PC-3 (cell line): ENCODE results near the gene FRMD5. TPM values are rescaled to one million over a fixed set of nuclear protein-coding genes. Genes with fewer than 3 reads are reported as not detected.
A peak's percentile ranks its signal among the peaks of the same experiment; 100 is the strongest.

Experiments used
- ATAC-seq: fragments of 200-7000 bp; cut with Tn5 transposase; 2 replicates; pipeline ENCODE4 v1.9.1; 2020; ENCODE audit warnings: mild to moderate bottlenecking, moderate library complexity
- BruUV-seq: library from RNA; stranded (reverse); fragments of 400-500 nt; replicated peaks from 2 replicates; lab custom pipeline; 2021; lab: Mats Ljungman, UMichigan
- CTCF ChIA-PET: fragments of 300-600 bp; sonication (Branson Sonifier 250); formaldehyde crosslinking; loops from one replicate; lab custom pipeline; 2022; ENCODE audit warnings: antibody characterized with exemption; lab: Charles Lee
- POLR2A ChIA-PET: fragments of 300-600 bp; sonication (Branson Sonifier 250); formaldehyde crosslinking; loops from one replicate; lab custom pipeline; 2022; ENCODE audit warnings: antibody characterized with exemption; ENCODE audit not compliant: unreplicated experiment; lab: Charles Lee
- DNase-seq: peaks from one replicate; pipeline ENCODE4 v3.0.0-alpha.2; 2015
- H2AFZ ChIP-seq: fragments of 300-600 bp; sonication (generic); 2 replicates; pipeline ENCODE4 v1.6.0; 2016; ENCODE audit warnings: antibody characterized with exemption, low read length
- H3F3A ChIP-seq: fragments of 300-600 bp; sonication (generic); one replicate; pipeline ENCODE4 v1.6.0; 2017; ENCODE audit warnings: antibody characterized with exemption, low read length, control low read depth, mild to moderate bottlenecking; ENCODE audit not compliant: unreplicated experiment
- H3K27ac ChIP-seq: fragments of 300-600 bp; sonication (generic); 2 replicates; pipeline ENCODE4 v1.5.1; 2016; ENCODE audit warnings: mild to moderate bottlenecking, low read length
- H3K27me3 ChIP-seq: fragments of 300-600 bp; sonication (generic); 2 replicates; pipeline ENCODE4 v1.6.1; 2016; ENCODE audit warnings: low read length, mixed read lengths
- H3K36me3 ChIP-seq: fragments of 300-600 bp; sonication (generic); 2 replicates; pipeline ENCODE4 v1.6.1; 2016; ENCODE audit warnings: low read depth, mixed run types, low read length, mixed read lengths
- H3K4me1 ChIP-seq: fragments of 300-600 bp; sonication (generic); 2 replicates; pipeline ENCODE4 v1.5.1; 2016; ENCODE audit warnings: low read length; ENCODE audit not compliant: insufficient read depth
- H3K4me2 ChIP-seq: fragments of 300-600 bp; sonication (generic); 2 replicates; pipeline ENCODE4 v1.6.0; 2016; ENCODE audit warnings: low read length
- H3K4me3 ChIP-seq: fragments of 300-600 bp; sonication (generic); 2 replicates; pipeline ENCODE4 v1.5.1; 2016; ENCODE audit warnings: mild to moderate bottlenecking, low read length, mixed read lengths
- H3K79me2 ChIP-seq: fragments of 300-600 bp; sonication (generic); 2 replicates; pipeline ENCODE4 v1.6.1; 2017; ENCODE audit warnings: low read length, mixed read lengths
- H3K9ac ChIP-seq: fragments of 300-600 bp; sonication (generic); 2 replicates; pipeline ENCODE4 v1.6.0; 2016; ENCODE audit warnings: mild to moderate bottlenecking, low read length
- H3K9me2 ChIP-seq: fragments of 300-600 bp; sonication (generic); replicated peaks from 2 replicates; pipeline ENCODE4 v1.6.1; 2016; ENCODE audit warnings: mixed run types, low read length, mixed read lengths
- H3K9me3 ChIP-seq: fragments of 300-600 bp; sonication (generic); 2 replicates; pipeline ENCODE4 v1.6.1; 2016; ENCODE audit warnings: low read length, mixed read lengths
- H4K20me1 ChIP-seq: fragments of 300-600 bp; sonication (generic); 2 replicates; pipeline ENCODE4 v1.6.1; 2016; ENCODE audit warnings: low read length, mixed read lengths
- CTCF ChIP-seq: fragments of 300-600 bp; sonication (generic); conservative IDR thresholded peaks from 2 replicates; pipeline ENCODE4 v1.5.1; 2017; ENCODE audit warnings: antibody characterized with exemption, low read depth, mild to moderate bottlenecking, low read length
- EZH2 ChIP-seq: fragments of 300-600 bp; sonication (generic); IDR thresholded peaks from one replicate; pipeline ENCODE4 v1.6.1; 2017; ENCODE audit warnings: antibody characterized with exemption, mild to moderate bottlenecking, low read length; ENCODE audit not compliant: unreplicated experiment
- EZH2phosphoT487 ChIP-seq: fragments of 300-600 bp; sonication (generic); IDR thresholded peaks from 2 replicates; pipeline ENCODE4 v1.6.1; 2018; ENCODE audit warnings: mild to moderate bottlenecking, antibody characterized with exemption, low read length, borderline replicate concordance
- intact Hi-C: fragments of 100-400 bp; cut with micrococcal nuclease; formaldehyde crosslinking; loops from 2 replicates; pipeline ENCODE4 v1.9.0; 2023
- total RNA-seq: library from RNA; depleted of rRNA; stranded (reverse); fragments of >200 nt; gene quantifications from 2 replicates; pipeline ENCODE4 v1.2.3, GENCODE V29; 2014

Gene FRMD5
- total RNA-seq, 1 experiment from 2014 or later = 8.7 TPM

GRCh38 chr15:44023176-44023575 is 171.9 kb downstream of the FRMD5 start:
- peak; percentile 17 for DNase-seq
- H3K9me2 ChIP-seq = no peaks in the 10 kb centered on the region
- H3K27ac ChIP-seq = no peak overlapping the region
- no peaks in the 10 kb centered on the region for H3K27me3 ChIP-seq
- TF ChIP-seq CTCF = peak; percentile 24; the same call in 1 of the 2 replicates
- TF ChIP-seq EZH2 = no peak
- no peak for TF ChIP-seq EZH2phosphoT487
- no peaks in the 10 kb centered on the region for H3K4me1 ChIP-seq
- no TSS peak for BruUV-seq
- H3K4me3 ChIP-seq = no peak overlapping the region
- H3F3A ChIP-seq = no peaks in the 10 kb centered on the region
- H4K20me1 ChIP-seq = no peaks in the 10 kb centered on the region
- H3K36me3 ChIP-seq = no peaks in the 10 kb centered on the region
- H2AFZ ChIP-seq = no peak overlapping the region
- H3K9me3 ChIP-seq = no peaks in the 10 kb centered on the region
- CTCF ChIA-PET = no interaction called here
- peak; percentile 51; the same call in 1 of the 2 replicates for ATAC-seq
- no peak overlapping the region for H3K4me2 ChIP-seq
- H3K79me2 ChIP-seq = no peaks in the 10 kb centered on the region
- no peak overlapping the region for H3K9ac ChIP-seq
- intact Hi-C loops = no loop called here
- POLR2A ChIA-PET = interaction anchor here (0.7 kb wide), 1 partner anchor 87 kb away, joined by 3 read pairs; no protein-coding TSS in a partner anchor

GRCh38 chr15:44018151-44018550 is 176.9 kb downstream of the FRMD5 start:
- no peaks in the 10 kb centered on the region for H3K9me3 ChIP-seq
- no peak overlapping the region for H3K4me3 ChIP-seq
- no peaks in the 10 kb centered on the region for H3K9me2 ChIP-seq
- H3K4me1 ChIP-seq = no peaks in the 10 kb centered on the region
- H3K27ac ChIP-seq = no peak overlapping the region
- POLR2A ChIA-PET = no interaction called here
- DNase-seq = no peak
- H3K4me2 ChIP-seq = no peak overlapping the region
- H3K36me3 ChIP-seq = no peaks in the 10 kb centered on the region
- H3K9ac ChIP-seq = no peak overlapping the region
- ATAC-seq = no peak
- no peak for TF ChIP-seq CTCF
- TF ChIP-seq EZH2phosphoT487 = no peak
- TF ChIP-seq EZH2 = no peak
- H2AFZ ChIP-seq = no peak overlapping the region
- no peaks in the 10 kb centered on the region for H3K27me3 ChIP-seq
- CTCF ChIA-PET = no interaction called here
- H4K20me1 ChIP-seq = no peaks in the 10 kb centered on the region
- no TSS peak for BruUV-seq
- H3K79me2 ChIP-seq = no peaks in the 10 kb centered on the region
- H3F3A ChIP-seq = no peaks in the 10 kb centered on the region
- intact Hi-C loops = no loop called here

GRCh38 chr15:44015545-44016305 is 179.3 kb downstream of the FRMD5 start:
- TF ChIP-seq CTCF (no peak), EZH2phosphoT487 (no peak), EZH2 (no peak)
- no peaks in the 10 kb centered on the region for H3K79me2 ChIP-seq
- no peak overlapping the region for H3K9ac ChIP-seq
- ChIA-PET CTCF (no interaction called here), POLR2A (no interaction called here)
- H4K20me1 ChIP-seq = no peaks in the 10 kb centered on the region
- intact Hi-C loops = no loop called here
- H3K9me3 ChIP-seq = no peaks in the 10 kb centered on the region
- DNase-seq (no peak), ATAC-seq (no peak)
- no peak overlapping the region for H3K4me3 ChIP-seq
- no peak overlapping the region for H3K27ac ChIP-seq
- no peaks in the 10 kb centered on the region for H3F3A ChIP-seq
- H3K4me2 ChIP-seq = no peak overlapping the region
- H2AFZ ChIP-seq = no peak overlapping the region
- no peaks in the 10 kb centered on the region for H3K36me3 ChIP-seq
- no peaks in the 10 kb centered on the region for H3K27me3 ChIP-seq
- H3K4me1 ChIP-seq = no peaks in the 10 kb centered on the region
- H3K9me2 ChIP-seq = no peaks in the 10 kb centered on the region
- BruUV-seq = no TSS peak
